Activated CD8-positive, alpha-beta memory T cell treated with anti-CD3 and anti-CD28 coated beads, Interleukin-2, amount 50 U/mL, for 4 hours (primary cell): ENCODE data around the gene CGB1.
"Not testable (repeated sequence)": the region's sequence is repeated elsewhere in the genome, so short reads cannot be mapped to it uniquely, and the experiment has no call there.

Experiments
- DNase-seq: peaks from one replicate; pipeline ENCODE4 v3.0.0-alpha.2; 2020

CGB1 gene

GRCh38 chr19:49036815-49037214 lies at the start of gene CGB1:
Gene CGB1 (minus strand): TSS chr19:49036895. CDS start chr19:49036711, 184 bp downstream.
- DNase-seq: peak; percentile 48

GRCh38 chr19:49086296-49086695 lies 49.6 kb upstream of the CGB1 start:
- DNase-seq: no peak

- no peak for DNase-seq
Observed at GRCh38 chr19:49085868-49086232, 49.2 kb upstream of the CGB1 start.

DNA sequence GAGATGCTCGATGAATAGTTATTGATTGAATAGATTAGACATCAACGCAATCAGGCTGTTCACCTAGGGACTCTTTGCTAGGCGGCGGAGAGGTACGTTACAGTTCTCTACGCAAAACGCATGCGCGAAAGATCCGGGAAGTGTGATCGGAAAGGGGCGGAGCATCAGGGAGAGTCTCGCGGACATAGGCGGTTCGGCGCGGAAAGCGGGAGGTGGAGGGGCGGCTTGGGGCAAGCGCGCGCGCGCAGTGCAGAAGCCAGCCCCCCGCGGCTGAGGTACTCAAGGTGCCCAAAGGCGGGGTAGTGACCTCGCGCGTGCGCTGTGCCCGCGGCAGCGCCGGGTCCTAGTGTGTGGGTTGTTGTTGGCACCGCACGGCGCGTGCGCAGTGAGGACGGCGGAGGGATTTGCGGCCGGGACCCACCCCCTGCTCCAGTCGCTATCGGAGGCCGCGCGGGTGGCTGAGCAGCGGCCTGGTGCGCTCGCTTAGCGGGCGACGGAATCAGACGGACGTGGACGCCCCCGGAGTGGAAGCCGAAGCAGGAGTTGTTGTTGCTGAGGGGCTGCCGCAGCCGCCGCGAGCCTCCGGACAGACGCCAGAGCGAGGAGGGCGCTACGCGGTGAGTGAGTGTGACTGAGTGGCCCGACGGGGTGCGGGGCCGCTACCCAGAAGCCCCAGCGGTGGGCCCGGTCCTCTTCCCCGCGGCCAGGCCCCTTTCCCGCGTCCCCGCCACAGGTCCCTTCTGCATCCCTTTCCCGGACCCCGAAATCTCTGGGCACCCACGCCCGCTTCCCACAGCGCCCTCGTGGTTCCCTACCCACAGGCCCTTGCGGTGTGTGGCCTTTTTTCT lies 48.5 kb upstream of the CGB1 start, which contains the start of gene SNRNP70:
Gene SNRNP70 (plus strand): TSS at position 432 of the 848 bp plus-strand sequence. CDS start 964 bp downstream, outside the sequence.
- DNase-seq: peak; percentile 99

- DNase-seq: no peak
Observed at GRCh38 chr19:49084206-49085019, 47.7 kb upstream of the CGB1 start.

GRCh38 chr19:49081273-49081672 lies 44.6 kb upstream of the CGB1 start:
- DNase-seq: no peak

GRCh38 chr19:49080392-49080791 lies 43.7 kb upstream of the CGB1 start:
- no peak for DNase-seq

- DNase-seq: not testable (repeated sequence)
Observed at GRCh38 chr19:49074869-49075268, 38.2 kb upstream of the CGB1 start.

GRCh38 chr19:49073514-49074378 lies 37.1 kb upstream of the CGB1 start:
- DNase-seq: no peak

GRCh38 chr19:49071860-49072547 lies 35.3 kb upstream of the CGB1 start:
- peak; percentile 32 for DNase-seq

GRCh38 chr19:49070416-49070815 lies 33.7 kb upstream of the CGB1 start:
- DNase-seq: no peak

DNA sequence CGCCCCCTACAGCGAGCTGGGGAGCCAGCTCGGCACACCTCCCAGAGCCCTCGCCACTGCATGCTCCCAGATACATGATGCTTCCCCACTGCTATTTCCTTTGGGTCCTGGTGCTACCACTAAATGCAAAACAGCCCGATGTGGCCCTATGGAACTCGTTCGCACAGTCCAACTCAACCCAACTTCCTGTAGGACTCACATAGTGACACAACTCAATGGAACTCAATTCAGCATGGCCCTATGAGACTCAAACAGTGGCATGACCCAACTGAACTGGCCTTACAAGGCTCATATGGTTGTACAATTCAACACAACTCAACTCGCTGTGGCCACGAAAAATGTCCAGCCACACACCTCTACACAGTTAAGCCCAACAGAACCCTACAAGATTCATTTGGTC lies 32.3 kb upstream of the CGB1 start:
- no peak for DNase-seq

DNA sequence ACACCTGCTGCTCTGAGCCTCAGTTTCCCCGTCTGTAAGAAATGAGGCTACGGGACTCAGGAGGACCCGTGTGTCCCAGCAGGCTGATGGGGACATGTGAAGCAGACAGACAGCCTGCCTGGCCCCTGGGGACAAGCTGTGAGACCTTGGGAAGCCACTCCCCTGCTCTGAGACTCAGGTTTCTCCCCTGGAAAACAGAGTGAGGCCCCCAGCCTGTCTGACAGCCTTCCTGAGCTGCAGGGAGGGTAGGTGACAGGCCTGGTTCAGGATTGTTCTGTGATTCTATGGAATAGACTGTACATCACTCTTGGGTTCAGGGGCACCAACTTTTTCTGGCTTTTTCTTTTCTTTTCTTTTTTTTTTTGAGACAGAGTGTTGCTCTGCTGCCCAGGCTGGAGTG lies 30.9 kb upstream of the CGB1 start:
- no peak for DNase-seq

DNA sequence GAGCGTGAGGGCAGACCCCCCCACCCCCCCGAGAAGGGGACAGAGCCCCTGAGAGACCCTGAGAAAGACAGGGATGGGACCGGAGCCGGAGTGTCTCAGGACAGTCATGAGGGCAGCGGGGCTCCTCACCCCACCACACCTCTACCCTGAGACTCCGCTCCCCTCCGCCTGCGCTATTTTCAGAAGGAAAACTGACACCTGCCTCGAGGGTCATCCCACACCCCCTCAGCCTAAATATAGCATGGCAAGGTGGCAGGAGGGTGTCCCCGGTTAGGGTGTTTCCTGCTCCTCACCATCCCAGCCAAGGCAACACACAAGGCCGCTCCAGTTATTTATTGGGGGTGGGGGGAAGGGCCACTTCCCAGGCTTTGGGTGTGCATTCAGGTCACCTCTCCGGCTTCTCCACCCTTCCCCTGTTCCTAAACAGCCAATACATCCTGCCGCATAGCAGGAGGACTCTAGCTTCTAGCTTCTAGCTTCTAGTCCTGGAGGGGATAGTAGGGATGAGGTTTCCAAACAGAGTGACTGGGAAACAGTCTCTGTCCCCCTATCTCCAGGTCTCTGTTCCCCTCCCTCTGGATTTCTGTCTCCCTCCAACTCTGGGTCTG lies 29.3 kb upstream of the CGB1 start:
- DNase-seq: no peak

GRCh38 chr19:49064768-49065611 lies 28.3 kb upstream of the CGB1 start, which contains the start of gene NTF4:
Gene NTF4 (minus strand): TSS chr19:49064818. CDS start chr19:49061997, 2,821 bp downstream.
- no peak for DNase-seq

DNA sequence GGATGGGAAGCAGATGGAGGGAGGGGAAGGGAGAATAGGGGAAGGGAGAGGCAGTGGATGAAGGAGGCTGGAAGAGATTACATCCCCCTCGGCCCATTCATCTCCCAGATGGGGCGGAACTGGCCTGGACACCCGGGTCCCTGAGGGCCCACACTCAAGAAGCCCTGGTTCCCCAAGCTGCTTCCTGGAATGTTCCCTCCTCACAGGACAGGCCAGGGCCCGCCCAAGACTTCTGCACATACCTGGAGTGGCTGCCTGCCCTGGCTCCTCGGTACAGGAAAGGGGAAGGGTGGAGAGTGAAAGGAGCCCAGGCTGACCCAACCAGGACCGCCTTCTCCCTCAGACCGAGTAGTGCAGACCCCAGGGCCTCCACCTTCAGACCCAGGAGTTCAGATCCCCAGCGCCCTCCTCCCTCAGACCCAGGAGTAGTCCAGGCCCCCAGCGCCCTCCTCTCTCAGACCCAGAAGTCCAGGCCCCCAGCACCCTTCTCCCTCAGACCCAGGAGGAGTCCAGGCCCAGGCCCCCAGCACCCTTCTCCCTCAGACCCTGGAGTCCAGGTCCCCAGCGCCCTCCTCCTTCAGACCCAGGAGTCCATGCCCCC lies 27.4 kb upstream of the CGB1 start:
- DNase-seq: no peak

DNA sequence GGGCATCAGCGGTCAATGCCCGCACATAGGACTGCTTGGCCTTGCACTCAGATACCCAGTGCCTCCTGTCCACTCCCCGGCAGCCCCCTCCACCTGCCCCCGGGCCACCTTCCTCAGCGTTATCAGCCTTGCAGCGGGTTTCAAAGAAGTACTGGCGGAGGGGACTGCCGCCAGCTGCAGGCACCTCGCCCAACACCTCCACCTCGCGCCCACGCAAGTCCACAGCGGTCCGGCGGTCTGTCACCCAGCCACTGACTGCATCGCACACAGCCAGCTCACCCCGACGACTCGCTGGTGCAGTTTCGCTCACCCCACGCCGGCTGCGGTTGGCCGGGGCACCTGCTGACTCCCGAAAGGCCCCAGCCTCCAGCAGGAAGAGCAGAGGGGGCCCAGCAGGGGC lies 24.8 kb upstream of the CGB1 start:
- DNase-seq: no peak

- no peak for DNase-seq
Observed at GRCh38 chr19:49061000-49061399, 24.3 kb upstream of the CGB1 start.

- no peak for DNase-seq
Observed at GRCh38 chr19:49059053-49059452, 22.4 kb upstream of the CGB1 start.

DNA sequence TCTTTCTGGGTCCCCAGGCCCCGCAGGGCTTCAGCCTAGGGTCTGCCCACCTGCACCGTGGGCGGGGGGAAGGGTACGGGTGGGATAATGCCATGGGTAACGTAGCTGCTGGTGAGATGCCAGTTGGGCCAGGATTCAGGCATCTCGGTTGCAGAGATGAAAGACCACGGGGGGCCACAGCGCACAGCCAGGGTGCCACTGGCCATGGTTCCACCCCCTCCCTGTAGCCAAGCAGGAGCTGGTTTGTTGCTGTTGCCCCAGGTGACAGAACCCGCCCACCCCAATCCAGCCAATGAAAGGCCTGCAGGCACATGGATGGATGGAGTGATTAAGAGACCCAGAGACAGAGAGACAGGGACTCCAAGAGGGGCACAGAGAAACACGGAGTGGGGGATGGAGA lies 21.9 kb upstream of the CGB1 start:
- DNase-seq: no peak
